Measurements from ENCODE around the gene DAP.

GRCh38 chr5:10779592-10779991 is 18.6 kb upstream of the DAP start:
- TF ChIP-seq EZH2phosphoT487 (IDR thresholded peaks at IDR 0.05; ENCODE audit: insufficient read depth, low read depth) (no peak), EZH2 (IDR thresholded peaks at IDR 0.05; ENCODE audit: insufficient read depth, poor library complexity, severe bottlenecking) (no peak)

Measured in GM23248 (cell line).